CD8-positive, alpha-beta memory T cell (primary cell): ENCODE data around the gene POLE2. TPM values are rescaled to one million over a fixed set of nuclear protein-coding genes. Genes with fewer than 3 reads are reported as not detected.
A peak's percentile ranks its signal among the peaks of the same experiment; 100 is the strongest.
"Not testable (repeated sequence)": the region's sequence is repeated elsewhere in the genome, so short reads cannot be mapped to it uniquely, and the experiment has no call there.

Experiments
- CTCF ChIA-PET: fragments of 350-600 bp; sonication (Branson Sonifier 250); formaldehyde crosslinking; loops from one replicate; lab custom pipeline; 2021; ENCODE audit warnings: antibody characterized with exemption; lab: Charles Lee
- POLR2A ChIA-PET: fragments of 350-600 bp; sonication (Branson Sonifier 250); formaldehyde crosslinking; loops from one replicate; lab custom pipeline; 2021; ENCODE audit warnings: antibody characterized with exemption; lab: Charles Lee
- DNase-seq, 5 donors: peaks; one replicate each; pipeline versions ENCODE4 v3.0.0 to v3.0.0-alpha.2; 2020 to 2022; ENCODE audit warnings: mixed read lengths in 1 of 5
- H3K27ac ChIP-seq: one replicate; pipeline ENCODE4 v1.7.0; 2013; ENCODE audit warnings: low read depth, mild to moderate bottlenecking, low read length, moderate library complexity
- H3K27me3 ChIP-seq: 2 replicates; pipeline ENCODE4 v1.7.0; 2013; ENCODE audit warnings: low read length, mild to moderate bottlenecking; ENCODE audit not compliant: insufficient read depth, poor library complexity, severe bottlenecking
- H3K36me3 ChIP-seq: 2 replicates; pipeline ENCODE4 v1.7.0; 2013; ENCODE audit warnings: mild to moderate bottlenecking, low read length, moderate library complexity; ENCODE audit not compliant: insufficient read depth
- H3K4me1 ChIP-seq: 2 replicates; pipeline ENCODE4 v1.7.0; 2013; ENCODE audit warnings: mild to moderate bottlenecking, low read length, moderate library complexity; ENCODE audit not compliant: insufficient read depth
- H3K4me3 ChIP-seq: 2 replicates; pipeline ENCODE4 v1.7.0; 2013; ENCODE audit warnings: mild to moderate bottlenecking, low read length
- H3K9me3 ChIP-seq: 2 replicates; pipeline ENCODE4 v1.7.0; 2013; ENCODE audit warnings: mild to moderate bottlenecking, low read length
- H3K27ac Mint-ChIP-seq, 8 donors: one replicate each; pipeline ENCODE4 v1.8.0; 2020 to 2021; ENCODE audit warnings: mixed read lengths in 8 of 8, mild to moderate bottlenecking in 6 of 8, inconsistent platforms in 3 of 8, moderate library complexity in 3 of 8
- H3K27me3 Mint-ChIP-seq, 2 donors: one replicate each; pipeline ENCODE4 v1.8.0; 2020 to 2021; ENCODE audit warnings: mixed read lengths in 2 of 2, mild to moderate bottlenecking in 1 of 2, moderate library complexity in 1 of 2
- H3K36me3 Mint-ChIP-seq, 3 donors: one replicate each; pipeline ENCODE4 v1.8.0; 2020 to 2021; ENCODE audit warnings: mixed read lengths in 3 of 3, inconsistent platforms in 1 of 3, mild to moderate bottlenecking in 1 of 3
- H3K4me1 Mint-ChIP-seq, 3 donors: one replicate each; pipeline ENCODE4 v1.8.0; 2020 to 2021; ENCODE audit warnings: mixed read lengths in 3 of 3, inconsistent platforms in 1 of 3, mild to moderate bottlenecking in 1 of 3
- H3K4me3 Mint-ChIP-seq, 7 donors: one replicate each; pipeline ENCODE4 v1.8.0; 2020 to 2021; ENCODE audit warnings: mixed read lengths in 7 of 7, mild to moderate bottlenecking in 6 of 7, moderate library complexity in 4 of 7, inconsistent platforms in 2 of 7
- H3K9me3 Mint-ChIP-seq, 5 donors: one replicate each; pipeline ENCODE4 v1.8.0; 2020 to 2022; ENCODE audit warnings: mixed read lengths in 5 of 5, mild to moderate bottlenecking in 3 of 5, moderate library complexity in 2 of 5, inconsistent platforms in 1 of 5
- polyA plus RNA-seq: library from polyadenylated mRNA; unstranded; fragments of 300-500 nt; fragmentation: Illumina TruSeq; gene quantifications from one replicate; pipeline ENCODE4 v1.2.3, GENCODE V29; 2021
- total RNA-seq, 2 experiments: library from RNA; stranded (reverse); gene quantifications; one replicate each; pipeline ENCODE4 v1.2.3, GENCODE V29; 2021

The POLE2 gene
- total and polyA plus RNA-seq, 3 experiments from 2014 or later: 1.3 to 37.2 (median 36.3) TPM

DNA sequence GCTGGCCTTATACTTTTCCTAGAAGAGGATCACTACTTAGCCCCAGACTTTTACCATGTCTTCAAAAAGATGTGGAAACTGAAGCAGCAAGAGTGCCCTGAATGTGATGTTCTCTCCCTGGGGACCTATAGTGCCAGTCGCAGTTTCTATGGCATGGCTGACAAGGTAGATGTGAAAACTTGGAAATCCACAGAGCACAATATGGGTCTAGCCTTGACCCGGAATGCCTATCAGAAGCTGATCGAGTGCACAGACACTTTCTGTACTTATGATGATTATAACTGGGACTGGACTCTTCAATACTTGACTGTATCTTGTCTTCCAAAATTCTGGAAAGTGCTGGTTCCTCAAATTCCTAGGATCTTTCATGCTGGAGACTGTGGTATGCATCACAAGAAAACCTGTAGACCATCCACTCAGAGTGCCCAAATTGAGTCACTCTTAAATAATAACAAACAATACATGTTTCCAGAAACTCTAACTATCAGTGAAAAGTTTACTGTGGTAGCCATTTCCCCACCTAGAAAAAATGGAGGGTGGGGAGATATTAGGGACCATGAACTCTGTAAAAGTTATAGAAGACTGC, 65.9 kb downstream of the POLE2 start:
- H3K36me3 Mint-ChIP-seq: peaks cover 0 to 64% (median 8%) of the 10 kb centered on the region in 3 donors
- H3K4me1 Mint-ChIP-seq: peaks cover 60 to 77% (median 69%) of the 10 kb centered on the region in 3 donors
- no peaks in the 10 kb centered on the region for H3K9me3 Mint-ChIP-seq
- Histone ChIP-seq H3K27ac (peak overlapping the region; percentile 0), H3K4me3 (peak overlapping the region; percentile 80), H3K36me3 (peaks cover 5% of the 10 kb centered on the region), H3K4me1 (peaks cover 50% of the 10 kb centered on the region), H3K9me3 (no peaks in the 10 kb centered on the region), H3K27me3 (no peaks in the 10 kb centered on the region)
- H3K27ac Mint-ChIP-seq: peak overlapping the region; percentile 83 to 100 (median 96)
- DNase-seq: no peak
- CTCF ChIA-PET: interaction anchor here (2.3 to 7.1 kb wide), 6 partner anchors 11 to 240 kb away, joined by 9 to 151 read pairs (median 27); partner anchors contain the start of genes DNAAF2, KLHDC2, LRR1 and RPS29
- peak overlapping the region; percentile 94 to 99 (median 98) for H3K4me3 Mint-ChIP-seq
- POLR2A ChIA-PET: interaction anchor here (2.5 to 2.7 kb wide), 5 partner anchors 10 to 240 kb away, joined by 15 to 105 read pairs (median 34); partner anchors contain the start of genes DNAAF2 and RPS29
- no peaks in the 10 kb centered on the region for H3K27me3 Mint-ChIP-seq

DNA sequence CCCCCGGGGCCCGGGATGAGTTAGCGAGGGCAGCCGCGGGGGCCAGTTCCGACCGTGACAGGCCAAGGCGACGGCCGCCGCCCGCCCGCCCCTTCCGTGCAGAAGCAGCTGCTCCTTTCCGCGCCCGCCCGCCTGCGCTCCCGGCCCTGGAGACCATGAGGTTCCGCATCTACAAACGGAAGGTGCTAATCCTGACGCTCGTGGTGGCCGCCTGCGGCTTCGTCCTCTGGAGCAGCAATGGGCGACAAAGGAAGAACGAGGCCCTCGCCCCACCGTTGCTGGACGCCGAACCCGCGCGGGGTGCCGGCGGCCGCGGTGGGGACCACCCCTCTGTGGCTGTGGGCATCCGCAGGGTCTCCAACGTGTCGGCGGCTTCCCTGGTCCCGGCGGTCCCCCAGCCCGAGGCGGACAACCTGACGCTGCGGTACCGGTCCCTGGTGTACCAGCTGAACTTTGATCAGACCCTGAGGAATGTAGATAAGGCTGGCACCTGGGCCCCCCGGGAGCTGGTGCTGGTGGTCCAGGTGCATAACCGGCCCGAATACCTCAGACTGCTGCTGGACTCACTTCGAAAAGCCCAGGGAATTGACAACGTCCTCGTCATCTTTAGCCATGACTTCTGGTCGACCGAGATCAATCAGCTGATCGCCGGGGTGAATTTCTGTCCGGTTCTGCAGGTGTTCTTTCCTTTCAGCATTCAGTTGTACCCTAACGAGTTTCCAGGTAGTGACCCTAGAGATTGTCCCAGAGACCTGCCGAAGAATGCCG, 66.7 kb downstream of the POLE2 start:
- peak overlapping the region; percentile 99 for H3K27ac ChIP-seq
- H3K4me3 ChIP-seq: peak overlapping the region; percentile 80
- CTCF ChIA-PET: interaction anchor here (0.7 to 7.1 kb wide), 19 partner anchors 10 to 691 kb away, joined by 3 to 151 read pairs (median 4); partner anchors contain the start of genes DMAC2L, DNAAF2, KLHDC2 and L2HGDH
- Mint-ChIP-seq H3K4me1 (peaks cover 58 to 74% (median 69%) of the 10 kb centered on the region in 3 donors), H3K36me3 (peaks cover 0 to 64% (median 8%) of the 10 kb centered on the region in 3 donors), H3K27ac (peak overlapping the region; percentile 98 to 100 (median 100)), H3K27me3 (no peaks in the 10 kb centered on the region), H3K9me3 (no peaks in the 10 kb centered on the region), H3K4me3 (peak overlapping the region; percentile 94 to 99 (median 98))
- peaks cover 50% of the 10 kb centered on the region for H3K4me1 ChIP-seq
- H3K27me3 ChIP-seq: no peaks in the 10 kb centered on the region
- peaks cover 5% of the 10 kb centered on the region for H3K36me3 ChIP-seq
- no peaks in the 10 kb centered on the region for H3K9me3 ChIP-seq
- peak in 2 of 5 donors; percentile 25 to 75 for DNase-seq
- POLR2A ChIA-PET: interaction anchor here (0.5 to 2.7 kb wide), 9 partner anchors 9 to 1173 kb away, joined by 3 to 105 read pairs (median 34); partner anchors contain the start of genes DNAAF2, KLHDC2, LRR1 and RPS29

DNA sequence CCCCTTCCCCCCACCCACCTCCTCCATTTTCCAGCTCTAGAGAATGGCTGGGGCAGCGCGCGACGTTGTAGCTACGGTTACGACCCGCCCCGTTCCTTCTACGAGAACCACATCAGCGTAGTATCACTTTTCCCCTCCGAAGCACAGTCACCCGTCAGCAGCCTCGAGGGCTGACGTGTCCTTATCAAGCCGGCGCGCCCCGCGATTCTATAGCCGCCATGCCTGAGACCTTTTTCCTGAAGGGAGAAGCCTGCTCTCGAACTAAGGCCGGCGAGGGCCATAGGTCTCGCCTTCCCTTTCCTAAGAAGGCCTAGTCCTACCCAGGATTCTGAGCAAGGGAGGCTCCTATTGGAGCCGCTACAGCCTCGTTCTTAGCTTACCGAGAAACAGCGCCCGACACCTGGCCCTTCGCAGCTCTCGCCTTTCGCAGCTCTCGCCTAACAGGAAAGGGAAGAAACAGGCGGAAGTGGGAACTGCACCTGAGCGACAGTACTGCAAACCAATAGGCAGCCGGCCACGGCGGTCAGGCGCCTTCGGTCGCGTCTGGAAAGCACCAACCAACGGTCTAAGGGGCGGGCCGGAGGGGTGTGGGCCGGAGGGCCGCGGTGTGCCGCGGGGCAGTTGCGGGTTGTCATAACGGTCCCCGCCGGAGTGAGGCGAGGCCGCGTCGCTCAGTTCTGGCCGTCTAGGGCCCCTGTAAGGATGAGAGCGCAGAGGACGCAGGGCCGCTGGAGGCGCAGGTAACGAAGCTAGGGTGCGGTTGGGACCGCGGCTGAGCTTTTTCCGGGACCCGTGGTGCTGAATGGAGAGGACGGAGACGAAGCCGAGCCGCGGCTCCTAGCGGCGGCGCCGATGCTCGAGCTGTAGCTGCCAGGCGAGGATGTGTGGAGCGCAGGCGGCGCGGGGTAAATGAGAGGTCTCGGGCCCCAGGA, 67.6 kb downstream of the POLE2 start, which contains the start of the genes MGAT2 and RPL36AL:
Gene MGAT2, plus strand, starts transcription at position 618 of the 932 bp plus-strand sequence. CDS start 470 bp downstream, outside the sequence.
Gene RPL36AL, minus strand, starts transcription at position 445 of the 932 bp plus-strand sequence. CDS start 1,522 bp downstream, outside the sequence.
- Histone ChIP-seq H3K4me1 (peaks cover 50% of the 10 kb centered on the region), H3K27ac (peak within 1 kb of the TSS; percentile 99), H3K4me3 (peak within 1 kb of the TSS; percentile 80), H3K27me3 (no peaks in the 10 kb centered on the region), H3K9me3 (no peaks in the 10 kb centered on the region), H3K36me3 (peaks cover 5% of the 10 kb centered on the region)
- peak within 1 kb of the TSS; percentile 98 to 100 (median 100) for H3K27ac Mint-ChIP-seq
- H3K9me3 Mint-ChIP-seq: no peaks in the 10 kb centered on the region
- H3K36me3 Mint-ChIP-seq: peaks cover 0 to 64% (median 8%) of the 10 kb centered on the region in 3 donors
- peak; percentile 91 to 96 (median 96) for DNase-seq
- H3K27me3 Mint-ChIP-seq: no peaks in the 10 kb centered on the region
- POLR2A ChIA-PET: interaction anchor here (0.5 to 2.7 kb wide), 21 partner anchors 9 to 1203 kb away, joined by 3 to 105 read pairs (median 5); partner anchors contain the start of genes DNAAF2, KLHDC2, LRR1 and POLE2
- peak within 1 kb of the TSS; percentile 94 to 99 (median 98) for H3K4me3 Mint-ChIP-seq
- CTCF ChIA-PET: interaction anchor here (0.7 to 7.1 kb wide), 24 partner anchors 9 to 692 kb away, joined by 3 to 151 read pairs (median 4); partner anchors contain the start of genes DMAC2L, DNAAF2, KLHDC2 and L2HGDH
- H3K4me1 Mint-ChIP-seq: peaks cover 57 to 68% (median 65%) of the 10 kb centered on the region in 3 donors

DNA sequence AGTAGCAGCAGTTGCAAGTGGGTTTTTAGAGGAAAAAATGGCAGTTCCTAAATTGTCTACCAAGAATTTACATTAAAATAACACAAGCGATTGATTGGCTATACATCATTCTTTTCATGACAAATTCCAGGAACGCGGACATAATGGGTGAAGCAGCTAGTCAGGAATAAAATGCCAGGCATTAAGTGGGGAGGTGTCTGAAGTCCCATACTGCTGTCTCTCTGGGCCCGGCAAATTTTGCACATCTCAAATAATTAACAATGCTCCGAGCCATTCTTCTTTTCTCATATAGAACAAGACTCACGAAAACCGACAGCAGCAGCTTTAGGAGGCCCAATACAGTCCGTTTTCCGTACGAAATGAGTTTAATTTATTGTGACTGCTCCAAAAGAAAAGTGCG, 68.3 kb downstream of the POLE2 start:
- POLR2A ChIA-PET: interaction anchor here (0.5 to 2.7 kb wide), 18 partner anchors 10 to 1203 kb away, joined by 3 to 105 read pairs (median 5); partner anchors contain the start of genes DNAAF2, KLHDC2, LRR1 and POLE2
- Mint-ChIP-seq H3K27me3 (no peaks in the 10 kb centered on the region), H3K36me3 (peaks cover 0 to 62% (median 8%) of the 10 kb centered on the region in 3 donors), H3K4me1 (peaks cover 52 to 61% (median 58%) of the 10 kb centered on the region in 3 donors), H3K9me3 (no peaks in the 10 kb centered on the region), H3K27ac (peak overlapping the region; percentile 98 to 100 (median 100)), H3K4me3 (peak overlapping the region; percentile 94 to 99 (median 98))
- Histone ChIP-seq H3K4me1 (peaks cover 50% of the 10 kb centered on the region), H3K27me3 (no peaks in the 10 kb centered on the region), H3K9me3 (no peaks in the 10 kb centered on the region), H3K27ac (peak overlapping the region; percentile 99), H3K36me3 (peaks cover 5% of the 10 kb centered on the region), H3K4me3 (peak overlapping the region; percentile 80)
- CTCF ChIA-PET: interaction anchor here (1.0 to 7.1 kb wide), 18 partner anchors 10 to 246 kb away, joined by 3 to 151 read pairs (median 4); partner anchors contain the start of genes DNAAF2, KLHDC2, LRR1 and RPS29
- DNase-seq: no peak

DNA sequence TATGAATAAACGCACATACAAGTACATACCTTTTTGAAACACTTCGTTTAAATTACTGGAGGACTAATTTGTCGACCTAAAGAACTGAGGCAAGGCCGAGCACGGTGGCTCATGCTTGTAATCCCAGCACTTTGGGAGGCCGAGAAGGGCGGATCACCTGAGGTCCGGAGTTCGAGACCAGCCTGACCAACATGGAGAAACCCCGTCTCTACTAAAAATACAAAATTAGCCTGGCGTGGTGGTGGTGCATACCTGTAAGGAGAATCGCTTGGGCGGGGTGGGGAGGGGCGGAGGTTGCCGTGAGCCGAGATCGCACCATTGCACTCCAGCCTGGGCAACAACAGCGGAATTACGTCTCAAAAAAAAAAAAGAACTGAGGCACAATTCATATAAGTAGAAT, 68.7 kb downstream of the POLE2 start:
- H3K27ac Mint-ChIP-seq: peak overlapping the region; percentile 98 to 100 (median 100)
- CTCF ChIA-PET: interaction anchor here (1.4 to 7.1 kb wide), 4 partner anchors 9 to 33 kb away, joined by 6 to 151 read pairs (median 26); partner anchors contain the start of genes DNAAF2 and RPS29
- not testable (repeated sequence) for DNase-seq, H3K9me3 Mint-ChIP-seq, H3K27me3 ChIP-seq, H3K9me3 ChIP-seq, H3K27me3 Mint-ChIP-seq, H3K36me3 ChIP-seq
- peaks cover 50 to 56% (median 55%) of the 10 kb centered on the region in 3 donors for H3K4me1 Mint-ChIP-seq
- peak overlapping the region; percentile 94 to 99 (median 98) for H3K4me3 Mint-ChIP-seq
- H3K4me3 ChIP-seq: peak overlapping the region; percentile 80
- H3K27ac ChIP-seq: peak overlapping the region; percentile 99
- H3K36me3 Mint-ChIP-seq: peaks cover 0 to 61% (median 9%) of the 10 kb centered on the region in 3 donors
- POLR2A ChIA-PET: interaction anchor here (1.5 to 2.7 kb wide), 6 partner anchors 13 to 1204 kb away, joined by 3 to 105 read pairs (median 50); partner anchors contain the start of genes DNAAF2, KLHDC2, LRR1 and RPS29
- H3K4me1 ChIP-seq: peaks cover 47% of the 10 kb centered on the region

DNA sequence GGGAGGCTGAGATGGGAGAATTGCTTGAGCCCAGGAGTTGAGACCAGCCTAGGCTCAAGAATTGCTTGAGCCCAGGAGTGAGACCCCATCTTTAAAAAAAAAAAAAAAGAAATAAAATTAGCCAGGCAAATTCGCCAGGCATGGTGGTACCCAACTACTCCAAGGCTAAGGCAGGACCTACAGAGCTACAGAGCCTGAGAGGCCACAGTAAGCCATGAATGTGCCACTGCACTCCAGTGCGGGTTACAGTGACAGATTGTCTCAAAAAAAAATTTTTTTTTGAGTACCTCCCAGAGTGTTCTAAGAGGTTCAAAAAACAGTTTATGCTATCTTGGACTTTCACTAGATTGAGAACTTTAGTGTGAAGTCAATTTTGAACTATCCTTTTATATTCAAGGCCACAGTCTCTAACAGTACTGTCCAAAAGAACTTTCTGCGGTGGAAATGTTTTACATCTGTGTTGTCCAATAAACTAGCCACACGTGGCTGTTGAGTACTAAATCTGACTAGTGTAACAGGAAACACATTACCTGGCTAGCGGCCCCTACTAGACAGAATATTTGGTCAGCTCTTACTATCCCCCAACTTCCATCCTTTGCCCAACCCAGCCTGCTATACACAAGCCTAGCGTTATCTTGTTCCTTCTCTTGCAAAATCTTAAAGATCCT, 70.0 kb downstream of the POLE2 start:
- no peak overlapping the region for H3K27ac ChIP-seq
- no peaks in the 10 kb centered on the region for H3K9me3 Mint-ChIP-seq
- H3K4me3 Mint-ChIP-seq: peak overlapping the region in 6 of 7 donors; percentile 16 to 99 (median 65)
- H3K27ac Mint-ChIP-seq: peak overlapping the region; percentile 31 to 100 (median 98)
- H3K27me3 ChIP-seq: no peaks in the 10 kb centered on the region
- POLR2A ChIA-PET: interaction anchor here (0.5 to 1.6 kb wide), 2 partner anchors 14 to 19 kb away, joined by 5 read pairs; partner anchors contain the start of gene LRR1
- DNase-seq: no peak
- no peaks in the 10 kb centered on the region for H3K9me3 ChIP-seq
- H3K27me3 Mint-ChIP-seq: no peaks in the 10 kb centered on the region
- H3K36me3 Mint-ChIP-seq: peaks cover 0 to 59% (median 11%) of the 10 kb centered on the region in 3 donors
- H3K4me1 Mint-ChIP-seq: peaks cover 41 to 46% (median 43%) of the 10 kb centered on the region in 3 donors
- peaks cover 34% of the 10 kb centered on the region for H3K4me1 ChIP-seq
- CTCF ChIA-PET: interaction anchor here (1.3 kb wide), 1 partner anchor 16 kb away, joined by 4 read pairs; no protein-coding TSS in a partner anchor
- H3K4me3 ChIP-seq: no peak overlapping the region
- H3K36me3 ChIP-seq: peaks cover 5% of the 10 kb centered on the region
